HCT116 (cell line): Measurements from ENCODE around the gene TM4SF4. TPM values are rescaled to one million over a fixed set of nuclear protein-coding genes. Genes with fewer than 3 reads are reported as not detected.

Experiments
- ATAC-seq: fragments of 200-7000 bp; cut with Tn5 transposase; 2 replicates; pipeline ENCODE4 v1.9.1; 2020; ENCODE audit warnings: mild to moderate bottlenecking, moderate library complexity
- BruUV-seq: library from RNA; stranded (reverse); fragments of 400-500 nt; replicated peaks from 2 replicates; lab custom pipeline; 2021; lab: Mats Ljungman, UMichigan
- CTCF ChIA-PET: fragments of 300-600 bp; sonication (Branson Sonifier 250); formaldehyde crosslinking; loops from one replicate; lab custom pipeline; 2021; ENCODE audit warnings: antibody characterized with exemption; lab: Charles Lee
- POLR2A ChIA-PET: fragments of 300-600, 350-600 bp; sonication (Branson Sonifier 250); formaldehyde crosslinking; loops from one replicate; lab custom pipeline; 2021; ENCODE audit warnings: antibody characterized with exemption; lab: Charles Lee
- RAD21 ChIA-PET, 2 experiments: fragments of 300-600 bp; sonication (Branson Sonifier 250); formaldehyde crosslinking; loops; one replicate each; lab custom pipeline; 2023; ENCODE audit warnings: low total read pairs in 2 of 2; ENCODE audit not compliant: uncharacterized antibody in 2 of 2, unreplicated experiment in 2 of 2, low non-redundant PET in 1 of 2; lab: Charles Lee
- DNase-seq: peaks from one replicate; pipeline ENCODE4 v3.0.0-alpha.2; 2010; ENCODE audit warnings: low read depth, low spot score
- H2AFZ ChIP-seq: fragments of 200-600 bp; shearing (Covaris generic), sonication (generic); 2 replicates; pipeline ENCODE4 v1.6.1; 2017; ENCODE audit warnings: low read depth, mixed run types, mixed read lengths, antibody characterized with exemption, low read length; ENCODE audit not compliant: poor library complexity, severe bottlenecking
- H3K27ac ChIP-seq: 2 replicates; pipeline ENCODE4 v1.5.1; 2012; ENCODE audit warnings: low read depth, low read length
- H3K27me3 ChIP-seq: fragments of 200-600 bp; sonication (generic); 2 replicates; pipeline ENCODE4 v1.6.1; 2016; ENCODE audit warnings: mixed run types, low read length, mixed read lengths; ENCODE audit not compliant: insufficient read depth
- H3K36me3 ChIP-seq, 2 experiments: fragments of 200-500 bp in 1 of 2; fragments of 200-600 bp in 1 of 2; sonication (Bioruptor generic) in 1 of 2; sonication (generic) in 1 of 2; 2 replicates each; pipeline versions ENCODE4 v1.5.1 to v1.6.1; 2014 to 2016; ENCODE audit warnings: low read length in 2 of 2, inconsistent platforms in 1 of 2, mixed read lengths in 1 of 2, mixed run types in 1 of 2; ENCODE audit not compliant: insufficient read depth in 2 of 2, control insufficient read depth in 1 of 2
- H3K4me1 ChIP-seq, 2 experiments: fragments of 200-600 bp in 1 of 2; sonication (generic) in 1 of 2; 2 replicates each; pipeline versions ENCODE4 v1.5.1 to v1.6.1; 2012 to 2017; ENCODE audit warnings: low read length in 2 of 2, inconsistent platforms in 1 of 2, mild to moderate bottlenecking in 1 of 2, mixed read lengths in 1 of 2, mixed run types in 1 of 2, moderate library complexity in 1 of 2; ENCODE audit not compliant: insufficient read depth in 2 of 2, control insufficient read depth in 1 of 2
- H3K4me2 ChIP-seq: fragments of 200-600 bp; sonication (generic); 2 replicates; pipeline ENCODE4 v1.6.1; 2017; ENCODE audit warnings: mixed run types, low read length, mixed read lengths
- H3K4me3 ChIP-seq, 2 experiments: fragments of 200-600 bp in 1 of 2; sonication (generic) in 1 of 2; replicated peaks in 1 of 2; 2 replicates each; pipeline ENCODE4 v1.5.1; 2011 to 2016; ENCODE audit warnings: low read length in 2 of 2, control low read depth in 1 of 2, low read depth in 1 of 2, mild to moderate bottlenecking in 1 of 2, mixed read lengths in 1 of 2, mixed run types in 1 of 2
- H3K79me2 ChIP-seq: fragments of 200-600 bp; sonication (generic); 2 replicates; pipeline ENCODE4 v1.6.1; 2017; ENCODE audit warnings: mild to moderate bottlenecking, mixed run types, low read length, moderate library complexity, mixed read lengths; ENCODE audit not compliant: insufficient read depth
- H3K9ac ChIP-seq: fragments of 200-600 bp; sonication (generic); 2 replicates; pipeline ENCODE4 v1.6.1; 2016; ENCODE audit warnings: low read length, mixed read lengths
- H3K9me2 ChIP-seq: fragments of 200-600 bp; sonication (generic), shearing (Covaris generic); 2 replicates; pipeline ENCODE4 v1.6.1; 2017; ENCODE audit warnings: mixed run types, mild to moderate bottlenecking, moderate library complexity; ENCODE audit not compliant: insufficient read depth
- H3K9me3 ChIP-seq, 2 experiments: fragments of 200-500 bp in 1 of 2; fragments of 200-600 bp in 1 of 2; sonication (Bioruptor generic) in 1 of 2; sonication (generic) in 1 of 2; 2 replicates each; pipeline ENCODE4 v1.6.1; 2014 to 2017; ENCODE audit warnings: low read length in 2 of 2, mixed read lengths in 2 of 2, inconsistent platforms in 1 of 2, low read depth in 1 of 2, mild to moderate bottlenecking in 1 of 2, mixed run types in 1 of 2, moderate library complexity in 1 of 2; ENCODE audit not compliant: control insufficient read depth in 1 of 2, insufficient read depth in 1 of 2
- H4K20me1 ChIP-seq: fragments of 200-600 bp; sonication (generic), shearing (Covaris generic); 2 replicates; pipeline ENCODE4 v1.6.1; 2017; ENCODE audit warnings: mixed run types, mild to moderate bottlenecking, moderate library complexity; ENCODE audit not compliant: insufficient read depth
- CBX3 ChIP-seq: IDR thresholded peaks from 2 replicates; pipeline ENCODE4 v1.6.1; 2012; ENCODE audit warnings: low read depth
- CEBPB ChIP-seq: IDR thresholded peaks from 2 replicates; pipeline ENCODE4 v1.6.1; 2012; ENCODE audit warnings: low read depth
- EGR1 ChIP-seq: IDR thresholded peaks from 2 replicates; pipeline ENCODE4 v1.6.1; 2012; ENCODE audit warnings: low read depth
- EZH2phosphoT487 ChIP-seq: fragments of 200-600 bp; IDR thresholded peaks from 2 replicates; pipeline ENCODE4 v1.6.1; 2018; ENCODE audit warnings: antibody characterized with exemption, borderline replicate concordance
- FOSL1 ChIP-seq: IDR thresholded peaks from 2 replicates; pipeline ENCODE4 v1.6.1; 2012; ENCODE audit warnings: low read depth
- POLR2AphosphoS5 ChIP-seq: IDR thresholded peaks from 2 replicates; pipeline ENCODE4 v1.6.1; 2011; ENCODE audit warnings: mild to moderate bottlenecking, low read depth, low read length, moderate library complexity
- RAD21 ChIP-seq: IDR thresholded peaks from 2 replicates; pipeline ENCODE4 v1.6.1; 2012; ENCODE audit warnings: low read depth, mild to moderate bottlenecking
- SIN3A ChIP-seq: IDR thresholded peaks from 2 replicates; pipeline ENCODE4 v1.6.1; 2012; ENCODE audit warnings: low read depth
- SP1 ChIP-seq: IDR thresholded peaks from 2 replicates; pipeline ENCODE4 v1.6.1; 2012; ENCODE audit warnings: low read depth
- YY1 ChIP-seq: IDR thresholded peaks from 2 replicates; pipeline ENCODE4 v1.6.1; 2011; ENCODE audit warnings: low read length, low read depth, moderate library complexity, mild to moderate bottlenecking; ENCODE audit not compliant: insufficient replicate concordance; ENCODE audit errors: extremely low read depth
- ZFX ChIP-seq: fragments of 450-650 bp; IDR thresholded peaks from 2 replicates; pipeline ENCODE4 v1.6.1; 2017
- ZNF274 ChIP-seq: fragments of 200-500 bp; sonication (Bioruptor generic); IDR thresholded peaks from 2 replicates; pipeline ENCODE4 v1.6.1; 2014; ENCODE audit warnings: mild to moderate bottlenecking, low read depth, low read length, inconsistent platforms
- intact Hi-C: fragments of 100-400 bp; cut with micrococcal nuclease; formaldehyde crosslinking; loops from 2 replicates; pipeline ENCODE4 v1.10.0; 2022
- total RNA-seq: library from RNA; stranded (reverse); gene quantifications from one replicate; pipeline ENCODE4 v1.2.1, GENCODE V29; 2021; ENCODE audit not compliant: unreplicated experiment
- TF ChIP-seq, protein P1 (sequence below): IDR thresholded peaks from 2 replicates; pipeline ENCODE4 v1.6.1; 2012; ENCODE audit warnings: low read depth
- TF ChIP-seq, protein P2 (sequence below): IDR thresholded peaks from 2 replicates; pipeline ENCODE4 v1.6.1; 2012
- TF ChIP-seq, protein P3 (sequence below): IDR thresholded peaks from 2 replicates; pipeline ENCODE4 v1.6.1; 2012
- TF ChIP-seq, protein P4 (sequence below): IDR thresholded peaks from 2 replicates; pipeline ENCODE4 v1.6.1; 2011; ENCODE audit warnings: mild to moderate bottlenecking, low read length, moderate library complexity; ENCODE audit not compliant: insufficient replicate concordance; ENCODE audit errors: extremely low read depth

Gene TM4SF4
- total RNA-seq, 1 experiment from 2014 or later, result 0.91 TPM

DNA sequence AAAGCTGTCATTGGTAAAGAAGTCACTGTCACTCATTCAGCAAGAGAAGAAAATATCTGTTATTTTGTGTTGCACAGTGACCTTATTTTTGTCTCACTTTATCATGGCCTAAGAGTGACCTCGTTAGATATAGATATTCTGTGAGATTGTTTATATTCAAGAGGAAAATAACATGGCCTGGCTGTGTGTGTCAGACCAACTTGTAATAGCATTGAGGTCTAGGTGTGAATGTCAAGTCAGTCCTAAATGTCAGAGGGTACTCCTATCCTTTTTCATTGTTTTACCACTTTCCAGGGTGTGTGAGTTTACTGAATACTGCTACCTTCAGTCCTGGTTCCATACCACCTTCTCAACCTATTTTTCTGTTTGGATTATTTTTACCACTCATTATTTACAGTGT is 18.5 kb upstream of the TM4SF4 start:
- no peak for TF ChIP-seq SP1
- TF ChIP-seq, protein P1, sequence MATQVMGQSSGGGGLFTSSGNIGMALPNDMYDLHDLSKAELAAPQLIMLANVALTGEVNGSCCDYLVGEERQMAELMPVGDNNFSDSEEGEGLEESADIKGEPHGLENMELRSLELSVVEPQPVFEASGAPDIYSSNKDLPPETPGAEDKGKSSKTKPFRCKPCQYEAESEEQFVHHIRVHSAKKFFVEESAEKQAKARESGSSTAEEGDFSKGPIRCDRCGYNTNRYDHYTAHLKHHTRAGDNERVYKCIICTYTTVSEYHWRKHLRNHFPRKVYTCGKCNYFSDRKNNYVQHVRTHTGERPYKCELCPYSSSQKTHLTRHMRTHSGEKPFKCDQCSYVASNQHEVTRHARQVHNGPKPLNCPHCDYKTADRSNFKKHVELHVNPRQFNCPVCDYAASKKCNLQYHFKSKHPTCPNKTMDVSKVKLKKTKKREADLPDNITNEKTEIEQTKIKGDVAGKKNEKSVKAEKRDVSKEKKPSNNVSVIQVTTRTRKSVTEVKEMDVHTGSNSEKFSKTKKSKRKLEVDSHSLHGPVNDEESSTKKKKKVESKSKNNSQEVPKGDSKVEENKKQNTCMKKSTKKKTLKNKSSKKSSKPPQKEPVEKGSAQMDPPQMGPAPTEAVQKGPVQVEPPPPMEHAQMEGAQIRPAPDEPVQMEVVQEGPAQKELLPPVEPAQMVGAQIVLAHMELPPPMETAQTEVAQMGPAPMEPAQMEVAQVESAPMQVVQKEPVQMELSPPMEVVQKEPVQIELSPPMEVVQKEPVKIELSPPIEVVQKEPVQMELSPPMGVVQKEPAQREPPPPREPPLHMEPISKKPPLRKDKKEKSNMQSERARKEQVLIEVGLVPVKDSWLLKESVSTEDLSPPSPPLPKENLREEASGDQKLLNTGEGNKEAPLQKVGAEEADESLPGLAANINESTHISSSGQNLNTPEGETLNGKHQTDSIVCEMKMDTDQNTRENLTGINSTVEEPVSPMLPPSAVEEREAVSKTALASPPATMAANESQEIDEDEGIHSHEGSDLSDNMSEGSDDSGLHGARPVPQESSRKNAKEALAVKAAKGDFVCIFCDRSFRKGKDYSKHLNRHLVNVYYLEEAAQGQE, result no peak
- no peak for TF ChIP-seq CEBPB
- TF ChIP-seq POLR2AphosphoS5, result no peak
- TF ChIP-seq CBX3, result no peak
- TF ChIP-seq, protein P2, sequence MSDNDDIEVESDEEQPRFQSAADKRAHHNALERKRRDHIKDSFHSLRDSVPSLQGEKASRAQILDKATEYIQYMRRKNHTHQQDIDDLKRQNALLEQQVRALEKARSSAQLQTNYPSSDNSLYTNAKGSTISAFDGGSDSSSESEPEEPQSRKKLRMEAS, result no peak
- TF ChIP-seq RAD21, result no peak
- TF ChIP-seq, protein P3, sequence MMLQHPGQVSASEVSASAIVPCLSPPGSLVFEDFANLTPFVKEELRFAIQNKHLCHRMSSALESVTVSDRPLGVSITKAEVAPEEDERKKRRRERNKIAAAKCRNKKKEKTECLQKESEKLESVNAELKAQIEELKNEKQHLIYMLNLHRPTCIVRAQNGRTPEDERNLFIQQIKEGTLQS, result no peak
- TF ChIP-seq SIN3A, result no peak
- TF ChIP-seq YY1, result no peak
- TF ChIP-seq EZH2phosphoT487, result no peak
- no peak for TF ChIP-seq ZFX
- TF ChIP-seq FOSL1, result no peak
- TF ChIP-seq ZNF274, result no peak
- TF ChIP-seq EGR1, result no peak
- TF ChIP-seq, protein P4, sequence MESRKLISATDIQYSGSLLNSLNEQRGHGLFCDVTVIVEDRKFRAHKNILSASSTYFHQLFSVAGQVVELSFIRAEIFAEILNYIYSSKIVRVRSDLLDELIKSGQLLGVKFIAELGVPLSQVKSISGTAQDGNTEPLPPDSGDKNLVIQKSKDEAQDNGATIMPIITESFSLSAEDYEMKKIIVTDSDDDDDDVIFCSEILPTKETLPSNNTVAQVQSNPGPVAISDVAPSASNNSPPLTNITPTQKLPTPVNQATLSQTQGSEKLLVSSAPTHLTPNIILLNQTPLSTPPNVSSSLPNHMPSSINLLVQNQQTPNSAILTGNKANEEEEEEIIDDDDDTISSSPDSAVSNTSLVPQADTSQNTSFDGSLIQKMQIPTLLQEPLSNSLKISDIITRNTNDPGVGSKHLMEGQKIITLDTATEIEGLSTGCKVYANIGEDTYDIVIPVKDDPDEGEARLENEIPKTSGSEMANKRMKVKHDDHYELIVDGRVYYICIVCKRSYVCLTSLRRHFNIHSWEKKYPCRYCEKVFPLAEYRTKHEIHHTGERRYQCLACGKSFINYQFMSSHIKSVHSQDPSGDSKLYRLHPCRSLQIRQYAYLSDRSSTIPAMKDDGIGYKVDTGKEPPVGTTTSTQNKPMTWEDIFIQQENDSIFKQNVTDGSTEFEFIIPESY, result no peak
- DNase-seq (no peak), ATAC-seq (no peak)
- Histone ChIP-seq H3K79me2 (no peaks in the 10 kb centered on the region), H3K27me3 (no peaks in the 10 kb centered on the region), H3K4me3 (no peak overlapping the region), H3K4me2 (no peak overlapping the region), H3K4me1 (no peaks in the 10 kb centered on the region), H4K20me1 (no peaks in the 10 kb centered on the region), H3K9ac (no peak overlapping the region), H2AFZ (no peak overlapping the region), H3K9me3 (peaks cover 3 to 6% of the 10 kb centered on the region in 2 experiments; a peak in 2 of 4 replicates), H3K36me3 (no peaks in the 10 kb centered on the region), H3K27ac (no peak overlapping the region), H3K9me2 (no peaks in the 10 kb centered on the region)
- BruUV-seq, result no TSS peak
- intact Hi-C loops, result no loop called here
- ChIA-PET RAD21 (no interaction called here), POLR2A (no interaction called here), CTCF (interaction anchor here (0.7 to 1.5 kb wide), 2 partner anchors 25 to 262 kb away, joined by 3 to 4 read pairs; no protein-coding TSS in a partner anchor)
